ENCODE measurements around the gene REM2. TPM values are rescaled to one million over a fixed set of nuclear protein-coding genes. Genes with fewer than 3 reads are reported as not detected.

Gene REM2
- polyA plus RNA-seq, 1 of the 3 experiments (the other 2 are of a cell fraction): 0.26 TPM

- TF ChIP-seq USF1 (IDR thresholded peaks at IDR 0.05; ENCODE audit: borderline replicate concordance, low read depth) (no peak), IRF3 (IDR thresholded peaks at IDR 0.05; ENCODE audit: low read depth, low read length) (no peak)
These were observed 37.0 kb upstream of the REM2 start (continued) for GRCh38 chr14:22845821-22846625.

GRCh38 chr14:22846811-22847307 is 36.2 kb upstream of the REM2 start:
- peaks cover 0 to 9% of the 10 kb centered on the region in 2 experiments for H3K36me3 ChIP-seq (replicated peaks in 1 of 2; ENCODE audit: control insufficient read depth in 1 of 2, insufficient read depth in 2 of 2, low read length in 1 of 2)
- no peak for TF ChIP-seq RCOR1 (IDR thresholded peaks at IDR 0.05; ENCODE audit: low read length)
- TF ChIP-seq TAF1 (IDR thresholded peaks at IDR 0.05; ENCODE audit: borderline replicate concordance, low read depth, low read length): no peak
- TF ChIP-seq USF1 (IDR thresholded peaks at IDR 0.05; ENCODE audit: borderline replicate concordance, low read depth): no peak
- no peak for TF ChIP-seq GATA2 (CRISPR knock-in tag; IDR thresholded peaks at IDR 0.05)
- TF ChIP-seq ELF1 (IDR thresholded peaks at IDR 0.05): no peak
- TF ChIP-seq REST (IDR thresholded peaks at IDR 0.05; ENCODE audit: low read depth, low read length): no peak
- TF ChIP-seq MAX (IDR thresholded peaks at IDR 0.05; ENCODE audit: low read depth): no peak
- no peak for TF ChIP-seq TCF12 (IDR thresholded peaks at IDR 0.05)
- no peak for TF ChIP-seq FOXM1 (IDR thresholded peaks at IDR 0.05; ENCODE audit: low read depth)
- no peak for TF ChIP-seq YY1 (IDR thresholded peaks at IDR 0.05; ENCODE audit: low read depth)
- no peak for TF ChIP-seq MEF2A (IDR thresholded peaks at IDR 0.05; ENCODE audit: borderline replicate concordance, low read depth)
- WGBS (ENCODE audit: low lambda C conversion rate): 80% methylated on average over 5 of the region's 11 CpGs
- CTCF ChIA-PET: interaction anchor here (1.5 to 18.5 kb wide), 4 partner anchors 10 to 290 kb away, joined by 3 to 472 read pairs (median 22); partner anchors contain the start of genes MMP14, MRPL52 and SLC7A7
- H3K4me3 ChIP-seq (ENCODE audit: low read depth in 2 of 2, low read length in 1 of 2): no peak overlapping the region
- peaks cover 18% of the 10 kb centered on the region for H3F3A ChIP-seq (replicated peaks; ENCODE audit: insufficient read depth)
- H3K4me2 ChIP-seq: no peak overlapping the region
- DNase-seq: peak; percentile 20
- no peak overlapping the region for H3K9ac ChIP-seq
- H3K79me2 ChIP-seq (ENCODE audit: insufficient read depth): no peaks in the 10 kb centered on the region; the same call in 1 of the 2 replicates
- no peaks in the 10 kb centered on the region for H4K20me1 ChIP-seq (ENCODE audit: insufficient read depth)
- no peaks in the 10 kb centered on the region for H3K9me2 ChIP-seq
- H3K27ac ChIP-seq (ENCODE audit: low read depth in 2 of 2, low read length in 1 of 2): peak overlapping the region in 1 of 2 experiments; percentile 28; a peak in 1 of 4 replicates
- peaks cover 26 to 36% of the 10 kb centered on the region in 2 experiments for H3K4me1 ChIP-seq (ENCODE audit: control insufficient read depth in 1 of 2, insufficient read depth in 2 of 2, low read depth in 1 of 2, low read length in 1 of 2)
- no peaks in the 10 kb centered on the region for H3K9me3 ChIP-seq
- H2AFZ ChIP-seq (ENCODE audit: low read depth): no peak overlapping the region
- no peaks in the 10 kb centered on the region for H3K27me3 ChIP-seq (ENCODE audit: insufficient read depth)
- POLR2A ChIA-PET: interaction anchor here (1.3 kb wide), 1 partner anchor 11 kb away, joined by 3 read pairs; no protein-coding TSS in a partner anchor
